ENCODE data around the gene GIMAP8.

The GIMAP8 gene

DNA sequence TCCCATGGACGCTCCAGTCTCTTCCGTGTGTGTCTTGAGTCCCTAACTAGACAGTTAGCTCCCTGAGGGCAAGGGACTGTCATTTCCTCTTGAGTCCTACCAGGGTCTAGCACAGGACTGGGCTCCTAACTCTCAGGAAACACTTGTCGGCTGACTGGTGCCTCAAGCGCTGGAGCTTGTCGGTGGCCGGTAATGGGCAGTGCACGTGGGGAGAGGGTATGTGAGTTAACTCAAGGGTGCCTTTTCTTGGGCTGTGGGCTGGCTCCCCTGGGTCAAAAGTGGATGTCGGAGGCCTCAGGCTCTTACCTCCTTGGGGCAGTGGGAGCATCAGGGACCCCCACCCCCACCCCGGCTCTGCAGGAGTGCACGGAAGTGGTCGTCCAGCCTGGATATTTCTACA lies 38.4 kb upstream of the GIMAP8 start:
- no peak for DNase-seq

DNA sequence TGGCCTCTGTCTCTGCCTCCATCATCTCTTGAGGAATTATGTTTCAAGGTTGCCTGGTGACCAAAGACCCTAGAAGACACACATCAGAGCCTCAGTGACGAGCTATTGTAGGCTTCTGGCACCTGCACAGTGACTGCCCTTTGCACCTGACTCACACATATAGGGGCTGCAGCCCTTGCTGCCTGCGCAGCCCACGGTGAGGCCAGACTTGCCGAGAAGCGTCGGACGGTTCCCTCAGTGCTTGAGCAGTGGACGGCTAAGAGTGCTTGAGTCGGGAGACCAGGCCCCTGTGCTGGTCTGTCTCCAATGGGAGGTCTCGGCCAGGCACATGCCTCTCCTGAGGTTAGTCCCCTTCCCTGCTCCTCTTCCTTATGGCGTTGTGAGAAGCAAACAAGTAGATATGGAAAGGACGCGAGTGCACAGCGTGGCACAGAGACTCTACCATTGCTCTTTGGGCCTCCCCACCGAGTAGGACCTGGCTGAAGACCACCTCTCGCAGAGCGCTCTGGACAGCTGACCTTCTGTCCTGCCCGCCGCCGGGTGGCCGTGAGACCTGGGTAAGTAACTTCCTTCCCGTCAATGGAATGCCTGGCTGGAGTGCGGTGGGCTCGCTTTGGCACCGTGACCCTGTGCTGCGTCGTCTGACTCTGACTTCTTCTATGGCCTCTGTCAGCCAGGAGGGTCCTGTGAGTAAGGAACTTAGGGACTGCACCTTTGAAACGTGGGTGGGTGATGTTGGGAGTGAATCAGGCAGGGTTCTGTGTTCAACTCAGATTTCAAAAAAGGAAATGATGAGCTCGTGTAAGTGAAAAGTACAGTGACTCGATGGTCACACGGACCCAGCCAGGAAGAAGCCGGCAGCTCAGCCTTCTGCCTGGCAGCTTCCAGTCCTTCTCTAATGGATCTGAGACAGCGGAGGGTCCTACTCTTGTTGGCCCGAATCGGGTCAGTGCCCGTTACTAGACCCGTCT lies 37.6 kb upstream of the GIMAP8 start:
- no peak for DNase-seq

DNA sequence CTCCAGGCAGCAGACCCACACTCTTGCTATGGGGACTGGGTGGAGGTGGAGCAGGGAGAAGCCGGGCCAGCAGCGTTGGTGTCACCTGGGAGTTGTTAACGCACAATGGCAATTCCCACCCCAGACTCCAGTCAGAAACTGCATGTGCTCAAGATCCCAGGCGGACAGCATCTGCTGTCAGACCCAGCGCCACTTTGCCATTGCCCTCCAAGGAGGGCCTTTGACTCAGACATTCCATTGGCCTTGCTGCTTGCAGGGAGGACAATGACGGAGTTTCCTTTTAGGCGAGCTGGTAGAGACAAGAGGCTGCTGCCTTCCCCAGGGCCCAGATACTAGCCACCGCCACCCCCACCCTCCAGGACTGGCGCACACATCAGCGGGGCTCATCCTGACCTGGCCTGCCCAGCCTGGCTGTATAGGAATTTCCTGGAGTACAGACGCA lies 36.8 kb upstream of the GIMAP8 start:
- DNase-seq: no peak

DNA sequence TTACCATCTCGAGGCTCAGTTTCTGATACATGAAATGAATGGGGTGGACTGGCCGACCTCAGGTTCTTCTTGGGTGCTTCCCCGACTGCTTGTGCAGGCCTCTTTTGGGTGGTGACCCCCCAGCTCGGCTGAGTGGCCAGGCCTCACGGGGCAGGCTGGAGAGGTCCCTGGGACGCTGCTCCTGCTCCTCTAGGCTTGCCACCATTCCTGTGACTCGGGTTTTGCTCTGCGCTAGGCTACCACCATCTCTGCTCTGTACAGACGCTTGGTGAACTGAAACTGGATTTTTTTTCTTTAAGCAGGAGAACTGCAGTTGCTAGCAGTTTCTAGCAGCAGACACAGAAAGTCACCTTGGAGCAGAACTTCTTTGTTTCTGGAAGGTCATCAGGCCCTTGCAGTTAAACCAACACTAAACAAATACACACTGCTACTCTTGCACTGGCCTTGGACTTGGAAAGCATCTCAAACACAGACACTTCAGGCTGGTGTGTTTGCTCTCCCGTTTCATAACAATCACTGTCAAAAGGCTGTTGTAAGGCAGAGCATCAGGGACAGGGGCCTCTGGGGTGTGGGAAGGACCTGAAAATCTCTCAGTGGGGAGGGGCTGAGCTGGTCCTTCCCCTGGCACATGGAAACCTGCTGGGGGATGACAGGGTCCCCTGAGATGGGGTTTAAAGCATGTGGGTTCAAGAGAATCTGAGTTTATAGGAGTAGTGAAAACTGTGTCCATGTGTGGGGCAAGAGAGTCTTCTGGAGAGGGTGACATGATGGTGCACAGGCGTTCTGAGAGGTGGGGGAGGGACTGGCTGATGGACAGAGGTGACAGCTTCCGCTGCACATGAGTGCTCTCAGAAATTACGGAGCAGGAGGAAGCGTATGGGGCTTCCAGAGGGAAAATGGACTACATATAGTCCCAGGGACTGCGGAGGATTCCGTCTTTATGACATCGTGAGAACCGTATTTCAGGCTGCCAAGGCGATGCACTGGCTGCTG lies 35.0 kb upstream of the GIMAP8 start:
- DNase-seq: no peak

GRCh38 chr7:150417239-150417638 lies 33.2 kb upstream of the GIMAP8 start:
- DNase-seq: no peak

- DNase-seq: no peak
These were observed 32.6 kb upstream of the GIMAP8 start for GRCh38 chr7:150417863-150418262.

DNA sequence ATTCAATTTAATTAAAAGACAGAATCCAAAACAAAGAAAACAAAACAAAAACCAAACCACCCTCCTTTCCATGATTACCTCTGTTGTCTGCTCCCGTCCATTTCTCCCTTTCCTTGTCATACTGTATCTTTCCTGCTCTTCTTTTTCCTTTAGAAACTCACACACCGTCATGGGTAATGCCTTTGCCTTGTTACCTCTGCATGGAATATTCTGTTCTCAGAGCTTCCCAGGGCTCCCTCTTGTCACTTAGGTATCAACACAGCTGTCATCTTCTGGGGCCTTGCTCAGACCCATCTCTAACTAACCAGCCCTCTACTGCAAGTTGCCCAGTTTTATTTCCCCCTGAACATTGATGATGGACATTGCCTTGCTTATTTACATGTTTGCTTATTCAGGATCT lies 30.2 kb upstream of the GIMAP8 start:
- DNase-seq: no peak

DNA sequence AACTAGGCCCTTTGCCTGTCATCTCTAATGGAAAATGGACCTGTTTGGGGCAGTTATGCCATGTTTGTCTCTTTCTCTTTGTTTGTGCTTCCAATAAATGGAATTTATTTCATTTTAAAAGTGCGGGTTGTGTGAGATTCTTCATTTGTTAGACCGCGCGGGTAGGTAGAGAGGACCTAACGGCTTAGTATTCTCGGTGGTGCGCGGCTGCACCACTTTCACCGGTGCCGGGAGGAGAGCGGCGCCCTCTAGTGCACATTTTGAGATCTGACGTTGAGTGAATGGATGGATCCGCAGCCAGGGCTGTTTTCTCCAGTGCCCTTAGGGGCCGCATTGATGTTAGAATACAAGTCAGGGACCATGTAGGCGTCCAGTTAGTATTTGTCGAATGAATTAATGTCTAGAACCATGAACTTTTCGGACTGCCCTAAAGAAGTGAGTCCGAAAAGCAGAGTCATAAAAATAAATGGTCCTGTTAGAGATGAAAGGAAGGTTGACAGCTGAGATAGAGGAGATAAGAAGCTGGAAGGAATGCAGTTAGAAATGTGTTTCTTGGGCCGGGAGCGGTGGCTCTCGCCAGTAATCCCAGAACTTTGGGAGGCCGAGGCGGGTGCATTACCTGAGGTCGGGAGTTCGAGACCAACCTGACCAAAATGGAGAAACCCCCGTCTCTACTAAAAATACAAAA lies 29.3 kb upstream of the GIMAP8 start:
- peak; percentile 73 for DNase-seq

GRCh38 chr7:150421831-150422230 lies 28.6 kb upstream of the GIMAP8 start:
- no peak for DNase-seq

GRCh38 chr7:150425670-150426069 lies 24.8 kb upstream of the GIMAP8 start:
- DNase-seq: no peak

- no peak for DNase-seq
These were observed 21.6 kb upstream of the GIMAP8 start for GRCh38 chr7:150428671-150429451.

- DNase-seq: no peak
These were observed 20.7 kb upstream of the GIMAP8 start for GRCh38 chr7:150429699-150430098.

DNA sequence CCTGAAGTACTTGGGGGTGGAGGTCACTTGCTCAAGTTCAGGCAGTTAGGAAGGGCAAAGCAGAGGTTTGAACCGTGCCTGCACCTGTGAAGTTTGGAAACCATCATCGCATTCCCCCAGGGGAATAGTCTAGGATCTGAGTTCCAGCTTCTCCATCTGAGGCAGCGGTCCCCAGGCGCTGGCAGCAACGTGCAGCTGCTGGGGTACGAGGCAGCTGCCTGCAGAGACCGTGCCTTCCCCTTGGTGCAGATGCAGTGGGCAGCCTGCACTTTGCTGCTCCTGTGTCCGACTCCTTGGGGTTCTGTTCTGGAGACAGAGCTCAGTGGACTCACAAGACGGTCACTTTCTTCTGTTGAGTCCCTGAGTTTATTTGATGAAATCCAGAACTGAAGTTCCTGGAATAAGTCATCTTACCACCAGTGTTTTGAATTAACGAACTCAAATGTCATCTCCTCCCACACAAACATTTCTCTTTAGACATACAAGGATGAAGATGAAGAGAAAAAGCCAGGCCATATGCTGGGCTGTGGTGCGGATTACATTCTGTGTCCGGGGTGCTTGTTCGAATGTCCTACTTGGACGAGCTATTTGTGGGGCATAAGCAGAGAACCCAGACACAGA lies 19.9 kb upstream of the GIMAP8 start:
- no peak for DNase-seq

- no peak for DNase-seq
These were observed 18.4 kb upstream of the GIMAP8 start for GRCh38 chr7:150431839-150432658.

DNA sequence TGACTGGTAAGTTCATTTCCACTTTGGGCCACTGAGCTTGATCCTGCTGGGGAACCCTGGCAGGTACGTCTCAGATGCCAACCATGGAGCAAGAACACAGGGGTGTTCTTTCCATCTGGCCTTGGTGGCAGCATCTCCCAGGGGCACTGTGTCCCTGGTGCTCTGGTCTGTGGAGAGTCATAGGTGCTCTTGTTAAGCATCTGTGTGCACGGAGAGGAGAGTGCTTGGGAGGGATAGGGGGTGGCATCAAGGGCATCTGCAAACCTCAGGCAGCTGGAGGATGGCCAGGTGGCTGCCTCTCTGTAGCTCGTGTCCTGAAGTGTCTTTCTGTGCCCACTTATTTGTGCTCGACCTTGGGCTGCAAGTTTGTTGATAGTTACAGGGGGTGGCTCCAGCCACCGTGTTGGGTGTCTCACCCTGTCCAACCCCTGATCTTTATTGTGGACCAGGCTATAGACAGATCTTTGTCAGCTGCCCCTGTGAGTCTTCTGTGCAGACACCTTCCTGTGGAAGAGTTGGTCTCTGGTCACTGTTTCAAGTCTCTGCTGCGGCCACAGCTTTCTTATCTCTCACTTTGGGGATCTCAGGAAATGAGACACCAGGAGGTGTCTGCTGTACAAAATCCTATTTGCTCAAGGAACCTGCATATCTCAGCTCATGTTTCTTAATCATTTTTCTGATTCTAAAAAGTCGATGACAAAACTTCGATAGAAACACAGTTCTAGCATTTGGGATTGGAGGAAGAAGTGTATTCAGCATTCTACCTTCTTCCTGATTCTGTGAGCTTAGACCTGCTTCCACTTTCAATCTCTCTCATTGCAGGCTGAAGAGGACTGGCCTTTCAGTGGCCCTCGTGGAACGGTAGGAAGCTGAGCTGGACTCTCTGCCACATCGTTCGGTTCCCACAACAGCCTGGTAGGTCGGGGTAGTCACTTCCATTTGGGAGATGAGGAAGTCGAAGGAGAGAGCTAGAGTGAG lies 17.2 kb upstream of the GIMAP8 start:
- no peak for DNase-seq

- DNase-seq: no peak
These were observed 16.2 kb upstream of the GIMAP8 start for GRCh38 chr7:150434240-150434639.

- DNase-seq: no peak
These were observed 15.4 kb upstream of the GIMAP8 start for GRCh38 chr7:150435047-150435389.

GRCh38 chr7:150435390-150436073 lies 14.9 kb upstream of the GIMAP8 start:
- no peak for DNase-seq

DNA sequence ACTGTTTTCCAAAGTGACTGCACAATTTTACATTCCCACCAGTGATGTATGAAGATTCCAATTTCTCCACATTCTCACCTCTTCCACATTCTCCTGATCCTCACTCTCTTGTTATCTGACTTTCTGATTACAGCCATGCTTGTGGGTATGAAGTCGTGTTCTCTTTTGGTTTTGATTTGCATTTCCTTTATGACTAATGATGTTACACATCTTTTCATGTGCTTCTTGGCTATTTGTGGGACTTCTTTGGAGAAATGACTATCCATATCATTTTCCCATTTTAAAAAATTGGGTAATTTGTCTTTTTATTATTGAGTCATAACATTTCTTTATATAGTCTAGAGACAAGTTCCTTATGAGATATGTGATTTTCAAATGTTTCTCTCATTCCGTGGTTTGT lies 10.5 kb upstream of the GIMAP8 start:
- DNase-seq: no peak
